Loucy (cell line): ENCODE data around the gene TMEM250.

Experiments used
- H2AFZ ChIP-seq: fragments of 200-600 bp; sonication (generic); 2 replicates; pipeline ENCODE4 v1.6.0; 2016; ENCODE audit warnings: antibody characterized with exemption, mild to moderate bottlenecking, low read length, moderate library complexity
- H3F3A ChIP-seq: fragments of 200-600 bp; 2 replicates; pipeline ENCODE4 v1.6.0; 2016; ENCODE audit warnings: antibody characterized with exemption, low read depth, mild to moderate bottlenecking
- H3K27me3 ChIP-seq: fragments of 200-600 bp; sonication (generic); 2 replicates; pipeline ENCODE4 v1.6.1; 2014; ENCODE audit warnings: low read length, mild to moderate bottlenecking; ENCODE audit not compliant: insufficient read depth, poor library complexity, severe bottlenecking
- H3K36me3 ChIP-seq: fragments of 200-600 bp; sonication (generic); 2 replicates; pipeline ENCODE4 v1.6.1; 2016; ENCODE audit warnings: low read length; ENCODE audit not compliant: insufficient read depth
- H3K4me1 ChIP-seq: fragments of 200-600 bp; sonication (generic); 2 replicates; pipeline ENCODE4 v1.5.1; 2014; ENCODE audit warnings: low read length, mild to moderate bottlenecking; ENCODE audit not compliant: insufficient read depth, poor library complexity, severe bottlenecking
- H3K4me2 ChIP-seq: fragments of 200-600 bp; sonication (generic); 2 replicates; pipeline ENCODE4 v1.6.0; 2014; ENCODE audit warnings: antibody characterized with exemption, low read length, low read depth, mild to moderate bottlenecking; ENCODE audit not compliant: poor library complexity, severe bottlenecking
- H3K4me3 ChIP-seq: fragments of 200-600 bp; sonication (generic); 2 replicates; pipeline ENCODE4 v1.5.1; 2014; ENCODE audit warnings: low read length, mild to moderate bottlenecking, mixed read lengths; ENCODE audit not compliant: poor library complexity, severe bottlenecking
- H3K79me2 ChIP-seq: fragments of 200-600 bp; sonication (generic); 2 replicates; pipeline ENCODE4 v1.6.1; 2014; ENCODE audit warnings: low read length; ENCODE audit not compliant: insufficient read depth
- H3K9ac ChIP-seq: fragments of 200-600 bp; sonication (generic); 2 replicates; pipeline ENCODE4 v1.6.0; 2014; ENCODE audit warnings: mild to moderate bottlenecking, low read depth, low read length, moderate library complexity; ENCODE audit not compliant: poor library complexity, severe bottlenecking
- H3K9me2 ChIP-seq: fragments of 200-600 bp; sonication (generic); replicated peaks from 2 replicates; pipeline ENCODE4 v1.6.1; 2016; ENCODE audit warnings: low read depth, low read length, mixed read lengths
- H3K9me3 ChIP-seq: fragments of 200-600 bp; sonication (generic); 2 replicates; pipeline ENCODE4 v1.6.1; 2014; ENCODE audit warnings: mild to moderate bottlenecking, antibody characterized with exemption, low read length, low read depth; ENCODE audit not compliant: insufficient read depth
- H4K20me1 ChIP-seq: fragments of 200-600 bp; sonication (generic); 2 replicates; pipeline ENCODE4 v1.6.0; 2014; ENCODE audit warnings: antibody characterized with exemption, low read length, mild to moderate bottlenecking; ENCODE audit not compliant: insufficient read depth, poor library complexity, severe bottlenecking
- CTCF ChIP-seq: fragments of 200-600 bp; sonication (generic); conservative IDR thresholded peaks from 2 replicates; pipeline ENCODE4 v1.5.1; 2014; ENCODE audit warnings: mild to moderate bottlenecking, antibody characterized with exemption, low read length
- EZH2phosphoT487 ChIP-seq: fragments of 200-600 bp; IDR thresholded peaks from 2 replicates; pipeline ENCODE4 v1.6.1; 2018; ENCODE audit warnings: antibody characterized with exemption, mild to moderate bottlenecking, moderate library complexity, borderline replicate concordance

TMEM250 gene

GRCh38 chr9:136100700-136101614 lies 17.7 kb downstream of the TMEM250 start:
- H3K79me2 ChIP-seq = no peaks in the 10 kb centered on the region; the same call in 1 of the 2 replicates
- no peaks in the 10 kb centered on the region for H3F3A ChIP-seq
- no peak overlapping the region for H3K4me2 ChIP-seq
- no peak overlapping the region for H3K9ac ChIP-seq
- TF ChIP-seq CTCF (no peak), EZH2phosphoT487 (no peak)
- no peaks in the 10 kb centered on the region for H4K20me1 ChIP-seq
- no peak overlapping the region for H2AFZ ChIP-seq
- peaks cover 9% of the 10 kb centered on the region for H3K4me1 ChIP-seq
- H3K9me3 ChIP-seq = no peaks in the 10 kb centered on the region
- H3K27me3 ChIP-seq = no peaks in the 10 kb centered on the region
- H3K4me3 ChIP-seq = no peak overlapping the region
- no peaks in the 10 kb centered on the region for H3K36me3 ChIP-seq
- no peaks in the 10 kb centered on the region for H3K9me2 ChIP-seq

GRCh38 chr9:136099542-136099941 lies 19.1 kb downstream of the TMEM250 start:
- H3K9me3 ChIP-seq = no peaks in the 10 kb centered on the region
- H3F3A ChIP-seq = no peaks in the 10 kb centered on the region
- H2AFZ ChIP-seq = no peak overlapping the region
- no peaks in the 10 kb centered on the region for H4K20me1 ChIP-seq
- H3K4me2 ChIP-seq = no peak overlapping the region
- no peak overlapping the region for H3K4me3 ChIP-seq
- no peaks in the 10 kb centered on the region for H3K9me2 ChIP-seq
- no peaks in the 10 kb centered on the region for H3K27me3 ChIP-seq
- TF ChIP-seq CTCF (no peak), EZH2phosphoT487 (no peak)
- no peaks in the 10 kb centered on the region for H3K4me1 ChIP-seq
- H3K9ac ChIP-seq = no peak overlapping the region
- no peaks in the 10 kb centered on the region for H3K79me2 ChIP-seq
- H3K36me3 ChIP-seq = no peaks in the 10 kb centered on the region

GRCh38 chr9:136098844-136099243 lies 19.8 kb downstream of the TMEM250 start:
- Histone ChIP-seq H3K9ac (no peak overlapping the region), H3K4me3 (no peak overlapping the region), H3K9me3 (no peaks in the 10 kb centered on the region), H3K79me2 (no peaks in the 10 kb centered on the region), H3K9me2 (no peaks in the 10 kb centered on the region), H3K4me1 (no peaks in the 10 kb centered on the region), H3K4me2 (no peak overlapping the region), H4K20me1 (no peaks in the 10 kb centered on the region), H3K36me3 (no peaks in the 10 kb centered on the region), H3K27me3 (no peaks in the 10 kb centered on the region), H3F3A (no peaks in the 10 kb centered on the region), H2AFZ (no peak overlapping the region)
- no peak for TF ChIP-seq CTCF
- TF ChIP-seq EZH2phosphoT487 = no peak
